Skin epidermis (tissue), 12 donors: ENCODE results near the gene TBX21.
"Not testable (repeated sequence)": the region's sequence is repeated elsewhere in the genome, so short reads cannot be mapped to it uniquely, and the experiment has no call there.

ENCODE experiments used
- H3K27ac ChIP-seq, 21 experiments: fragments of 200-600 bp; sonication (generic) in 11 of 21; one replicate each; pipeline ENCODE4 v1.5.0; 2020; ENCODE audit warnings: mild to moderate bottlenecking in 3 of 21, inconsistent platforms in 2 of 21, moderate library complexity in 2 of 21
- H3K4me3 ChIP-seq, 7 experiments: fragments of 200-600 bp; sonication (generic) in 2 of 7; one replicate each; pipeline ENCODE4 v1.5.0; 2020; ENCODE audit warnings: inconsistent platforms in 2 of 7, mild to moderate bottlenecking in 2 of 7, moderate library complexity in 1 of 7

TBX21 gene

GRCh38 chr17:47725446-47726111 is 7.5 kb upstream of the TBX21 start:
- no peak overlapping the region for H3K4me3 ChIP-seq
- H3K27ac ChIP-seq = no peak overlapping the region

DNA sequence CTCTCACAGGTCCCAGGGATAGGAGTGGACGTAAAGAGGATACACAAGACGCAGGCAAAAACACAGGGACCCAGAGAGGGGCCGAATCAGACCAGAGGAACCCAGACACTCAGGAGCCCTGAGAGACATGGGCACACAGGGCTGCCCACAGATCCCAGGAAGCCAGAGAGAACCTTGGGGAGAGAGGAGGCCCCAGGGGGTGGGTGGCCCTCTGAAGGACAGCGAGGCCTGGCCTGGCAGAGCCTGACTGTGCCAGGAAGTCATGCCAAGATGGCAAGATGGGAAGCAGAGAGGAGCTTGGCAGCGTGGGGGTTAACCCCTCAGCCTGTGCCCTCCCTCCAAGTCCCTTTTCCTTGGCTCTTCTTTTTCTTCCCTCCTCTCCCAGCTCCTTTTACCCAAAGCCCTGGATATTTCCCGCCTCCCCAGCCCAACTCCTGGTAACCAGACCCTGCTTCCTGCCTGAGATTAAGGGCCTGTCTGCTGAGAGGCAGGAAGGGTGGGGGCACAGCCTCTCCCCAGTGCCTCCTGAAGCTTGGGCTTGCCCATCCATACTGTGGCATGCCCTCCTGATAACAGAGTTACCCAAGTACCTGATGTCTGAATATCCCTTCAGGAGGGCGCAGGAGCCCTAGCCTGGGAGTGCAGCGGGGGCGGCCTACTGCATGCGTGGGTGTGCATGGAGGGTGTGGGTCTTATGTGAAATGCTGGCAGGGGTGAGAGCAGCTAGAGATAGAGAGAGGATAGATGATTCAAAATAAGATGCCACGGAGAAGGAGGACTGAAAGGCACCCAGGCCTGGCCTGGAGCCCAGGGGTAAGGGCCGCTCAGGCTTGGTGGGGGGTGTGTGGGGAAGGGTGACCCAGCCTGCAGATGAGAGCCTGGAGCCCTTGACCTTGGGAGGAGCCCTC is 6.0 kb upstream of the TBX21 start:
- Histone ChIP-seq H3K4me3 (no peak overlapping the region), H3K27ac (no peak overlapping the region)

- Histone ChIP-seq H3K27ac (no peak overlapping the region), H3K4me3 (no peak overlapping the region)
Measured at GRCh38 chr17:47727704-47728036, 5.4 kb upstream of the TBX21 start.

DNA sequence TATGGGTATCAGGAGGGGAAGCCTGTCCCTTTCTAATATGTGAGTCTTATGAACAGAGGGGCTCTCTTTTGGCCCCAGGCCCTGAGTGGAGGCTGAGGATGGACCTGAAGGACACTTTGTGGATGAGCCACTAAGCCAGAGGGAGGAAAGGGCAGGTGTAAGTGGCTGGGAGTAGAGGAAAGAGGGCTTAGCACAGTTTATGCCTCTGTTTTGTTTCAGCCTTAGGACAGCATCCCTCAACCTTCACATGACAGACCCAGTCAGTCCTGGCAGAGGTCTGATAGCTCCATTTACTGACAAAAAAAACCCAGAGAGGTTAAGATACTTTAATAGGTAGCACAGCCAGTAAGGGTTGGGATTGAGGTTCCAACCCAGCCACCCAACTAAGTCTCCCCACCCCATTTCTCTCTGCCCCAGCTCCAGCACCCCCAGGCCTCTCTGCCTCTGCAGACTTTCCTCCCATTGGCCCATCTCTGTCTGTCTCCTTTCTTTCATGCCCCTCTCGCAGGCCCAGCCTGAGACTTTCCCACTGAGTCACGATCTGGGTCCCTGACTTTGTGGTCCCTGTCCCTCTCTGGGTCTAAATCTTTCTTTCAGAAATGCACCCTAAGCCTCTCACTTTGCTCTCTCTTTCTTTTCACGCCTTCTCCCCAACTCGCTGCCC is 4.7 kb upstream of the TBX21 start:
- no peak overlapping the region for H3K4me3 ChIP-seq
- H3K27ac ChIP-seq = no peak overlapping the region

GRCh38 chr17:47729476-47729875 is 3.6 kb upstream of the TBX21 start:
- Histone ChIP-seq H3K4me3 (no peak overlapping the region), H3K27ac (no peak overlapping the region)

GRCh38 chr17:47730681-47731080 is 2.4 kb upstream of the TBX21 start:
- H3K4me3 ChIP-seq = no peak overlapping the region
- H3K27ac ChIP-seq = peak overlapping the region in 1 of 21 experiments; percentile 6

- no peak overlapping the region for H3K4me3 ChIP-seq
- H3K27ac ChIP-seq = peak overlapping the region in 1 of 21 experiments; percentile 6
Measured at GRCh38 chr17:47731396-47731795, 1.6 kb upstream of the TBX21 start.

- H3K27ac ChIP-seq = peak overlapping the region in 3 of 21 experiments; percentile 45 to 89 (median 61)
- peak overlapping the region in 3 of 7 experiments; percentile 33 to 43 (median 42) for H3K4me3 ChIP-seq
Measured at GRCh38 chr17:47732399-47733046, 513 bp upstream of the TBX21 start.

DNA sequence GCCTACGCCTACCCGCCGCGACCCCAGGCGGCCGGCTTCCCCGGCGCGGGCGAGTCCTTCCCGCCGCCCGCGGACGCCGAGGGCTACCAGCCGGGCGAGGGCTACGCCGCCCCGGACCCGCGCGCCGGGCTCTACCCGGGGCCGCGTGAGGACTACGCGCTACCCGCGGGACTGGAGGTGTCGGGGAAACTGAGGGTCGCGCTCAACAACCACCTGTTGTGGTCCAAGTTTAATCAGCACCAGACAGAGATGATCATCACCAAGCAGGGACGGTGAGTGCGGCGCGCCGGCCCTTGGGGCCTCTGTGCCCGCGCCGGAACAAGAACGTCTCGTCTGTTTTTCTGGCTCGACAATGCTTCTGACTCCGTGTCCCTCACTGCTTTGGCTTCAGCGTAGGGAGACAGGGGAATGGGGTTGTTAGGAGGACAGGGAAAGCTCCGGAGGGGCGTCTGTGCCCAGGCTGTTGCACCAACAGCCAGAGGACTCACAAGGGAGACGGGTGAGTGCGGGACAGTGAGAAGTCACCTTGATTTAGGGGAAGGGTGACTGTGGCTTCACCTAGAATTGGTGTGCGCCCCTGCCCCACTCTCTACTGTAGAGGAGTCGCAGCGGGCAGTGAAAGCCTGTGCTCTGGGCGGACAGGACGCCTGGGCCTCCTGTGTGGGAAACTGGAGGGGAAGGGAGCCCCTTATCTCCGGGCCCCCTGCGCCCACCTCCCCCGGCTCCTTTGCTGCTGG is 806 bp downstream of the TBX21 start:
- Histone ChIP-seq H3K27ac (peak overlapping the region in 15 of 21 experiments; percentile 3 to 89 (median 58)), H3K4me3 (peak overlapping the region; percentile 32 to 43 (median 38))

DNA sequence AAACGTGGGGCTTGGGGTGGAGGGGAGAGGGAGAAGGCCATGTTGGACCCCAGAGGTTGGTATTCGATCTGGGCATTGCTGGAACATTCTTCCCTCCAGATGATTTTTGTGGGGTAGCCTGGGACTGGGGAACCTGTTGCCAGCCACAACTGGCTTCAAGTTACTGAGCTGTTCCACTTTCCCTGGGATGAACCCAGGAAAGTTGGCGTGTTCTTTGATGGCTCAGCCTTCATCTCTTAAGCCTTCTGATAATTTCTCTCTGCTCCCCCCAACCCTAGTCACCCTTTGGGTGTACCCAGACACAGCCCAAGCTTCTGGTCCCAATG is 2.1 kb downstream of the TBX21 start:
- H3K4me3 ChIP-seq = peak overlapping the region in 5 of 7 experiments; percentile 4 to 43 (median 33)
- H3K27ac ChIP-seq = peak overlapping the region in 10 of 21 experiments; percentile 16 to 89 (median 60)

DNA sequence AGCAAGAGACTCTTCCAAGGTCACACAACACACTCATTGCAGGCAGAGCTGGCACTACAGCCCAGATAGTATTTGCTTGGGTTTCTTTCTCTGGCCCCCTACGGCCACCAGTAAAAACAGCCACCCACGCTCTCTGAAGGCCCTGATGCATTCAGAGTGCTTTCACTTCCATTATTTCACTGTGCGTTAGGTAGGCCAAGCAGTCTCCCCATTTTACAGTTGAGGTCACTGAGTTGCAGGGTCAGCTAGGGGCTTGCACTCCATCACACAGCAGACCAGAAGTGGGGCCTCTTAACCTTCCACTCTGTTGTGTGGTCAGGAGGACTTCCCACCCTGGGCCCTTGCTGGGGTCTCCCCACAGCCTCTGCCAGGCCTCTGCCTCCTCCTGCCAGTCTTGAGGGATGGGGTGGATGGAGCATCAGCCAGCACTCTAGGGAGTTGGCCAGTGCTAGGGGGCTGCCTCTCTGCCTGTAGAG is 2.5 kb downstream of the TBX21 start:
- Histone ChIP-seq H3K27ac (peak overlapping the region in 9 of 21 experiments; percentile 1 to 89 (median 61)), H3K4me3 (peak overlapping the region in 3 of 7 experiments; percentile 24 to 35 (median 33))

GRCh38 chr17:47736501-47737495 is 3.8 kb downstream of the TBX21 start:
- peak overlapping the region in 4 of 21 experiments; percentile 20 to 89 (median 42) for H3K27ac ChIP-seq
- H3K4me3 ChIP-seq = no peak overlapping the region

DNA sequence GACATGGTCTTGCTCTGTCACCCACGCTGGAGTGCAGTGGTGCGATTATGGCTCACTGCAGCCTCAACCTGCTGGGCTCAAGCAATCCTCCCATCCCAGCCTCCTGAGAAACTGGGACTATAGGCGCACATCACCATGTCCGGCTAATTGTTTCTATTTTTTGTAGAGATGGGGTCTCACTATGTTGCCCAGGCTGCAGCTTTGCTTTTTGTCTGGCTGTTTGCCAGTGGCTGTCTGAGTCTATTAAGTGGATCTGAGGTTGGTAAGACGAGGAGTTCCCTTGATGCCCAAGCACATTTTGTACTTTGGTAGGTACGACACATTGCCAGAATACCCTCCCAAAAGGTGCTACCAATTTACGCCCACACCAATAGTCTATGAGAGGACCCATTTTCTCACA is 5.1 kb downstream of the TBX21 start:
- H3K27ac ChIP-seq = no peak overlapping the region
- no peak overlapping the region for H3K4me3 ChIP-seq

GRCh38 chr17:47739150-47739549 is 6.1 kb downstream of the TBX21 start:
- Histone ChIP-seq H3K27ac (no peak overlapping the region), H3K4me3 (no peak overlapping the region)

GRCh38 chr17:47739945-47740344 is 6.9 kb downstream of the TBX21 start:
- not testable (repeated sequence) for H3K4me3 ChIP-seq, H3K27ac ChIP-seq

GRCh38 chr17:47741109-47741792 is 8.2 kb downstream of the TBX21 start:
- H3K4me3 ChIP-seq = no peak overlapping the region
- H3K27ac ChIP-seq = no peak overlapping the region

- Histone ChIP-seq H3K27ac (no peak overlapping the region), H3K4me3 (no peak overlapping the region)
Measured at GRCh38 chr17:47741793-47742145, 8.7 kb downstream of the TBX21 start.
